WERI-Rb-1 (cell line): ENCODE results near the gene DISC1.

Experiments used
- DNase-seq: peaks from one replicate; pipeline ENCODE4 v3.0.0-alpha.2; 2020
- H3K27ac ChIP-seq: fragments of 250-450 bp; sonication (Bioruptor Pico); 2 replicates; pipeline ENCODE4 v1.5.1; 2020; ENCODE audit warnings: mild to moderate bottlenecking, moderate library complexity
- H3K27me3 ChIP-seq: fragments of 250-450 bp; sonication (Bioruptor Pico); 2 replicates; pipeline ENCODE4 v1.5.1; 2021; ENCODE audit warnings: mild to moderate bottlenecking, low read depth, moderate library complexity; ENCODE audit not compliant: insufficient read depth, severe bottlenecking
- H3K36me3 ChIP-seq: fragments of 250-450 bp; sonication (Bioruptor Pico); 2 replicates; pipeline ENCODE4 v1.5.1; 2020; ENCODE audit warnings: mild to moderate bottlenecking, moderate library complexity
- H3K4me3 ChIP-seq: 2 replicates; pipeline ENCODE4 v1.5.1; 2011; ENCODE audit warnings: low read depth, mild to moderate bottlenecking, control low read depth, low read length
- H3K9me3 ChIP-seq: fragments of 250-450 bp; sonication (Bioruptor Pico); 2 replicates; pipeline ENCODE4 v1.5.1; 2021; ENCODE audit warnings: mild to moderate bottlenecking, moderate library complexity; ENCODE audit not compliant: severe bottlenecking
- TF ChIP-seq, protein P1 (sequence below): IDR thresholded peaks from 2 replicates; pipeline ENCODE4 v1.5.1; 2011; ENCODE audit warnings: low read depth, mild to moderate bottlenecking, control low read depth, inconsistent platforms, low read length

The DISC1 gene

DNA sequence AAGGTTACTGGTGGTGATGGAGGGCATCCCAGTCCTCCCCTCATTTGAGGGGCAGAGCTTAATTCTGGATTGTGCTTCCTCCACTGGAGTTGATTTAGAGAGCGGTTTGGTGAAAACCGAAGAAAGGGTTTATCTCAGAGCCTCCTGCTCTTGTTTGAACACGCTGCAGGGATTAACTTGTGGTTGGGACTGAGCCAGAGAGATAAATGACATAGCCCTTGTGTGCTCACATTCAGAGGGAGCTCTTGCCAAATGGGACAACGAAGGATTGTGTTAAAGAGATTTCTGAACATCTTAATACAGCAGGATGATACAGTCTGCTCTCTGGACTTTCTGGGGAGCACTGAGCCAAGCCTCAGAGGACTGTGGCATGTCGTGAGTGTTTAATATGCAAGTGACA lies 308.2 kb downstream of the DISC1 start:
- peaks cover 11% of the 10 kb centered on the region for H3K9me3 ChIP-seq
- TF ChIP-seq, protein P1, sequence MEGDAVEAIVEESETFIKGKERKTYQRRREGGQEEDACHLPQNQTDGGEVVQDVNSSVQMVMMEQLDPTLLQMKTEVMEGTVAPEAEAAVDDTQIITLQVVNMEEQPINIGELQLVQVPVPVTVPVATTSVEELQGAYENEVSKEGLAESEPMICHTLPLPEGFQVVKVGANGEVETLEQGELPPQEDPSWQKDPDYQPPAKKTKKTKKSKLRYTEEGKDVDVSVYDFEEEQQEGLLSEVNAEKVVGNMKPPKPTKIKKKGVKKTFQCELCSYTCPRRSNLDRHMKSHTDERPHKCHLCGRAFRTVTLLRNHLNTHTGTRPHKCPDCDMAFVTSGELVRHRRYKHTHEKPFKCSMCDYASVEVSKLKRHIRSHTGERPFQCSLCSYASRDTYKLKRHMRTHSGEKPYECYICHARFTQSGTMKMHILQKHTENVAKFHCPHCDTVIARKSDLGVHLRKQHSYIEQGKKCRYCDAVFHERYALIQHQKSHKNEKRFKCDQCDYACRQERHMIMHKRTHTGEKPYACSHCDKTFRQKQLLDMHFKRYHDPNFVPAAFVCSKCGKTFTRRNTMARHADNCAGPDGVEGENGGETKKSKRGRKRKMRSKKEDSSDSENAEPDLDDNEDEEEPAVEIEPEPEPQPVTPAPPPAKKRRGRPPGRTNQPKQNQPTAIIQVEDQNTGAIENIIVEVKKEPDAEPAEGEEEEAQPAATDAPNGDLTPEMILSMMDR: no peak
- H3K27ac ChIP-seq: no peak overlapping the region
- H3K36me3 ChIP-seq: no peaks in the 10 kb centered on the region
- peak; percentile 91 for DNase-seq
- peaks cover 41% of the 10 kb centered on the region for H3K27me3 ChIP-seq
- H3K4me3 ChIP-seq: no peak overlapping the region

DNA sequence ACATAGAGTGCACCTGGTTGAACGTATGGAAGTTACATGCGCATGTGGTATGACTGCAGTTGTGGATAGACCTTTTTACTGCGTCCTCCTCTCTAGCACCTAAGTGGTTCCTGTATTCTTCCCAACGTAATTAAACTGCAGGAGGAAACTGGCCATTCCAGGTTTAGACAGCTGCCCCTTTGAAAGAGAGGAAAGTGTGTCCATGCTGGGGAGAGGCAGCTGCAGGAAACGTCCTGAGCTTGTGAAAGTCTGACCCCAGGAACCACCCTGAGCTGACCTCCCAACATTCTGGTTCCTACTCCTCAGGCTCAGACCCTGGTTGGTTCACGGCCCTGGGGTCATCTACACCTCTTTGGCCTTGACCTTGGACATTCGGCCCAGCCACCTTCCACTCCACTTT lies 309.3 kb downstream of the DISC1 start:
- Histone ChIP-seq H3K9me3 (peaks cover 11% of the 10 kb centered on the region), H3K36me3 (no peaks in the 10 kb centered on the region), H3K4me3 (no peak overlapping the region), H3K27ac (no peak overlapping the region), H3K27me3 (peaks cover 51% of the 10 kb centered on the region)
- DNase-seq: no peak
- TF ChIP-seq, protein P1: no peak

DNA sequence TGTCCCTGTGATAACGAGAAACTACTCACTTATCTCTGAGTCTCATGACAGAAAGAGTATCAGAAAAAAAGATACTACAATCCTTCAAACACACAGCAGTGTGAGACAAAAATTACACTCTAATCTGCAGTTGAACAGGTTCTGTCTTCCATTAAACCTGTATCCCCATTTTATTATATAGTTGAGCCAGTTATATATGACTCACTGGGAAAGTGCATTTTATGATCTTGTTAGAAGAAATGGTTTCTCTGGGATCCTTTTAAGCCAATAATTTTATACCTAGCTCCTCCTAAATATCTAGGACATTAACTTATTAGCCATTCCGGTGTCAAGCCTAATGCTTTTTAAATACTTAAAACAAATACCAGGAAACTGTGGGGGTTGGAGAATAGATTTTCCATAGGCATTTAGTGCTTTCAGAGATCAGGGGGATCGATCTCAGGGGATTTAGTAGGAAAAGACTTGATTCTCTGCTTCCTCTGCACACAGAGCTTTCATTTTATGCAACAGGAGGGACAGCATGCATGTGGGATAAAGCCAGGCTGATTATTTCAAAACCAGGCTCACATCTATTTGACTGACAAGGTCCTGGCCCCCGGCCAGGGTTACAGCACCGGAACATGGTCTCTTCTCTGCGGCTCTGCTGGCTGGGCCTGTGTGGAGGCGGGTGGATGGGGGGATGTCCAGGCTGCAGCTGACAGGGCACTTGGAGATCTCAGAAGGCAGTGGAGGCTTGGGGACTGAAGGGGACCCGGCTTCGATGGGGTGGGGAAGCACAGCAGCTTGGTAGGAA lies 310.6 kb downstream of the DISC1 start:
- peak; percentile 77 for DNase-seq
- peaks cover 64% of the 10 kb centered on the region for H3K27me3 ChIP-seq
- H3K4me3 ChIP-seq: no peak overlapping the region
- TF ChIP-seq, protein P1: no peak
- H3K9me3 ChIP-seq: peaks cover 5% of the 10 kb centered on the region
- no peak overlapping the region for H3K27ac ChIP-seq
- no peaks in the 10 kb centered on the region for H3K36me3 ChIP-seq

DNA sequence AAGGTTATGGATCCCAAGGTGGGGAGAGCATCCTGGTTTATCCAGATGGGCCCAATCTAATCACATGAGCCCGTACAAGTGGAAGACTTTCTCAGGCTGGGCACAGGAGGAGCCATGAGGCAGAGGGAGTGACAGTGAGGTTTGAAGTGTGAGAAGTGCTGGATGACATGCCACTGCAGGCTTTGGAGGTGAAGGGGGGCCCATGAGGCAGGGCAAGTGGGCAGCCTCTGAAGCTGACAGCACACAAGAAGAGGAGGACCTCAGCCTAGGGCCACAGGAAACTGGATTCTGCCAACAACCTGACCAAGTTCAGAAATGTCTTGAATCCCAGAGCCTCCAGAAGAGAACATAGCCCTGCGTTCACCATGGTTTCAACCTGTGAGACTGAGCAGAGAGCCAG lies 311.6 kb downstream of the DISC1 start:
- DNase-seq: no peak
- H3K27me3 ChIP-seq: peaks cover 74% of the 10 kb centered on the region
- H3K9me3 ChIP-seq: no peaks in the 10 kb centered on the region
- no peaks in the 10 kb centered on the region for H3K36me3 ChIP-seq
- TF ChIP-seq, protein P1: no peak
- no peak overlapping the region for H3K4me3 ChIP-seq
- H3K27ac ChIP-seq: no peak overlapping the region

DNA sequence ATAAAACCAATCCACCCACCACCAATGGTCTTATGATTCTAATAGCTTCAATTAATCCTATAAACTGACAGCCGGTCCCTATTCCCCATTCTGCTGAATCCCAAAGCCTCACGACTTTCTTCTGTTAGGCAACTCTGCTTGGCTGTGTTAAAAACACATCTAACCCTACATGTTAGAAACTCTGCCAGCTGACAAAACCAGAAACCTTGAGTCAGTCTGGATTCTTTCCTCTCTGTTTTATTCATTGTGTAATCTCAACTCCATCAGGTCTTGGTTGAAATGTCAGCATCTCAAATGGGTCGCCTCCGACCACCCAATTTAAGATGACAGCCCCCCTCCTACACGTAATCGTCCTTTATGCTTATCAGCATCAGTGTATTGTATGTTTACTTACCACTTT lies 312.1 kb downstream of the DISC1 start:
- H3K27me3 ChIP-seq: peaks cover 79% of the 10 kb centered on the region
- H3K4me3 ChIP-seq: no peak overlapping the region
- TF ChIP-seq, protein P1: no peak
- DNase-seq: no peak
- H3K27ac ChIP-seq: no peak overlapping the region
- no peaks in the 10 kb centered on the region for H3K9me3 ChIP-seq
- H3K36me3 ChIP-seq: no peaks in the 10 kb centered on the region

DNA sequence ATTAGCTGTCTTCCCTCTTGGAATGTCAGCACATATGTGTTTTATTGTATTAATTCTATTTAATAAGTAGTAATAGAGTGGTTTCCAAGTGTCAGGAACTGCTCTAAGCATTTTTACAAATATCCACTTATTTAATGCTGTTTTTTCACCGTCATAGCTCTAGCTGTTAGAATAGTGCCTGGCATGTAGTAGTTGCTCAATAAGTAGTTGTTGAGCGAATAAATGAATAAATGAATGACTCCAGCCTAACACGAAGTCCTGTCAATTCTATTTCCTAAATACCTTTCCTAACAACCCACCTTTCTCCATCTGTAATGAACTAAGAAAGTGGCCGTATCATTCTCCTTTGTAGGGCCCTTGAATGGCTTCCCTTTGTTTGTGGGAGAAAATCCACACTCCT lies 312.5 kb downstream of the DISC1 start:
- no peaks in the 10 kb centered on the region for H3K36me3 ChIP-seq
- TF ChIP-seq, protein P1: no peak
- H3K9me3 ChIP-seq: no peaks in the 10 kb centered on the region
- H3K27me3 ChIP-seq: peaks cover 83% of the 10 kb centered on the region
- H3K27ac ChIP-seq: no peak overlapping the region
- no peak for DNase-seq
- no peak overlapping the region for H3K4me3 ChIP-seq
